SK-N-SH (cell line): ENCODE results near the gene TDP1. TPM values are rescaled to one million over a fixed set of nuclear protein-coding genes. Genes with fewer than 3 reads are reported as not detected.

Experiments
- CTCF ChIA-PET: fragments of 300-600, 350-600 bp; formaldehyde crosslinking; extraction: SDS; loops from one replicate; lab custom pipeline; 2021; lab: Yijun Ruan, JAX
- POLR2A ChIA-PET: fragments of 350-600 bp; sonication (Branson Sonifier 250); formaldehyde crosslinking; extraction: SDS; loops from one replicate; lab custom pipeline; 2020; ENCODE audit warnings: antibody characterized with exemption, inconsistent platforms; lab: Yijun Ruan, JAX
- DNase-seq: peaks from one replicate; pipeline ENCODE4 v3.0.0; 2012
- H2AFZ ChIP-seq: fragments of 200-600 bp; sonication (generic); 2 replicates; pipeline ENCODE4 v1.8.1; 2016; ENCODE audit warnings: antibody characterized with exemption, mild to moderate bottlenecking, low read depth
- H3F3A ChIP-seq: fragments of 200-600 bp; sonication (generic); replicated peaks from 2 replicates; pipeline ENCODE3; 2016; ENCODE audit warnings: antibody characterized with exemption, mild to moderate bottlenecking; ENCODE audit not compliant: insufficient read depth
- H3K27ac ChIP-seq, 2 experiments: fragments of 200-500 bp in 1 of 2; fragments of 200-600 bp in 1 of 2; sonication (Bioruptor generic) in 1 of 2; sonication (generic), shearing (Covaris generic) in 1 of 2; 2 replicates each; pipeline versions ENCODE4 v1.5.1 to v1.6.1; 2014 to 2016; ENCODE audit warnings: low read depth in 2 of 2, inconsistent platforms in 1 of 2, low read length in 1 of 2, mild to moderate bottlenecking in 1 of 2, mixed read lengths in 1 of 2
- H3K27me3 ChIP-seq: fragments of 200-600 bp; sonication (generic), shearing (Covaris generic); 2 replicates; pipeline ENCODE4 v1.6.1; 2016; ENCODE audit warnings: mixed run types; ENCODE audit not compliant: insufficient read depth
- H3K36me3 ChIP-seq, 2 experiments: fragments of 200-500 bp in 1 of 2; fragments of 200-600 bp in 1 of 2; sonication (Bioruptor generic) in 1 of 2; sonication (generic) in 1 of 2; replicated peaks in 1 of 2; 2 replicates each; pipeline versions ENCODE3 to v1.5.1; 2014 to 2016; ENCODE audit warnings: low read length in 1 of 2, mild to moderate bottlenecking in 1 of 2; ENCODE audit not compliant: insufficient read depth in 2 of 2, control insufficient read depth in 1 of 2
- H3K4me1 ChIP-seq, 2 experiments: fragments of 200-500 bp in 1 of 2; fragments of 200-600 bp in 1 of 2; sonication (Bioruptor generic) in 1 of 2; sonication (generic), shearing (Covaris generic) in 1 of 2; 2 replicates each; pipeline versions ENCODE4 v1.5.1 to v1.6.1; 2014 to 2016; ENCODE audit warnings: low read depth in 1 of 2, low read length in 1 of 2, mixed run types in 1 of 2; ENCODE audit not compliant: insufficient read depth in 2 of 2, control insufficient read depth in 1 of 2
- H3K4me2 ChIP-seq: fragments of 200-600 bp; sonication (generic), shearing (Covaris generic); 2 replicates; pipeline ENCODE4 v1.6.1; 2017; ENCODE audit warnings: mixed run types
- H3K4me3 ChIP-seq, 2 experiments: fragments of 200-500 bp in 1 of 2; fragments of 200-600 bp in 1 of 2; sonication (Bioruptor generic) in 1 of 2; sonication (generic), shearing (Covaris generic) in 1 of 2; 2 replicates each; pipeline versions ENCODE4 v1.5.1 to v1.8.1; 2014 to 2016; ENCODE audit warnings: low read depth in 2 of 2, inconsistent platforms in 1 of 2, low read length in 1 of 2, mild to moderate bottlenecking in 1 of 2, mixed read lengths in 1 of 2, moderate library complexity in 1 of 2
- H3K79me2 ChIP-seq: fragments of 200-600 bp; sonication (generic); 2 replicates; pipeline ENCODE4 v1.8.1; 2017; ENCODE audit warnings: mild to moderate bottlenecking; ENCODE audit not compliant: insufficient read depth
- H3K9ac ChIP-seq: fragments of 200-600 bp; sonication (generic); 2 replicates; pipeline ENCODE4 v1.6.1; 2017; ENCODE audit warnings: mixed run types
- H3K9me2 ChIP-seq: fragments of 200-600 bp; sonication (generic); 2 replicates; pipeline ENCODE4 v1.6.1; 2017; ENCODE audit warnings: mixed run types
- H3K9me3 ChIP-seq: fragments of 200-600 bp; sonication (generic); 2 replicates; pipeline ENCODE4 v1.6.1; 2017; ENCODE audit warnings: mixed run types, mild to moderate bottlenecking, moderate library complexity
- H4K20me1 ChIP-seq: fragments of 200-600 bp; sonication (generic); 2 replicates; pipeline ENCODE4 v1.6.1; 2017; ENCODE audit warnings: mild to moderate bottlenecking, mixed run types; ENCODE audit not compliant: insufficient read depth
- FOXM1 ChIP-seq: IDR thresholded peaks from 2 replicates; pipeline ENCODE4 v1.4.0; 2012; ENCODE audit warnings: low read depth, mild to moderate bottlenecking
- IRF3 ChIP-seq: fragments of 150-350 bp; IDR thresholded peaks from 2 replicates; pipeline ENCODE4 v1.6.1; 2016; ENCODE audit warnings: mild to moderate bottlenecking, low read depth, low read length
- MEF2A ChIP-seq: IDR thresholded peaks from 2 replicates; pipeline ENCODE4 v1.4.0; 2012; ENCODE audit warnings: low read depth, borderline replicate concordance
- USF1 ChIP-seq: IDR thresholded peaks from 2 replicates; pipeline ENCODE4 v1.4.0; 2012; ENCODE audit warnings: low read depth, borderline replicate concordance
- WGBS: methylation state at CpG from one replicate; pipeline ENCODE4 v1.1.6; 2017; ENCODE audit warnings: low lambda C conversion rate; 5-methylcytosine and 5-hydroxymethylcytosine counted together
- polyA plus RNA-seq, 3 experiments: library from polyadenylated mRNA; depleted of rRNA; stranded (reverse); fragments of >200 nt; gene quantifications; 2 replicates each; pipeline ENCODE4 v1.2.3, GENCODE V29; 2012
- TF ChIP-seq, protein P1 (sequence below): IDR thresholded peaks from 2 replicates; pipeline ENCODE4 v1.6.1; 2012; ENCODE audit warnings: mild to moderate bottlenecking, low read depth, low read length, moderate library complexity

Gene TDP1
- polyA plus RNA-seq, 1 of the 3 experiments (the other 2 are of a cell fraction): 14.5 TPM

- H3K4me2 ChIP-seq: no peak overlapping the region
- no peaks in the 10 kb centered on the region for H4K20me1 ChIP-seq
- H2AFZ ChIP-seq: no peak overlapping the region
- no peak for TF ChIP-seq USF1
- no peaks in the 10 kb centered on the region for H3F3A ChIP-seq
- no peak overlapping the region for H3K4me3 ChIP-seq
- no peak overlapping the region for H3K27ac ChIP-seq
- H3K9me3 ChIP-seq: no peaks in the 10 kb centered on the region
- no peak overlapping the region for H3K9ac ChIP-seq
- ChIA-PET POLR2A (no interaction called here), CTCF (interaction anchor here (1.6 kb wide), 1 partner anchor 33 kb away, joined by 10 read pairs; no protein-coding TSS in a partner anchor)
- DNase-seq: no peak
- peaks cover 0 to 2% of the 10 kb centered on the region in 2 experiments; a peak in 1 of 4 replicates for H3K4me1 ChIP-seq
- no peaks in the 10 kb centered on the region for H3K9me2 ChIP-seq
- no peaks in the 10 kb centered on the region for H3K27me3 ChIP-seq
- no peaks in the 10 kb centered on the region for H3K79me2 ChIP-seq
- peaks cover 25 to 28% of the 10 kb centered on the region in 2 experiments for H3K36me3 ChIP-seq
Observed at GRCh38 chr14:90005441-90005840, 49.7 kb downstream of the TDP1 start.

DNA sequence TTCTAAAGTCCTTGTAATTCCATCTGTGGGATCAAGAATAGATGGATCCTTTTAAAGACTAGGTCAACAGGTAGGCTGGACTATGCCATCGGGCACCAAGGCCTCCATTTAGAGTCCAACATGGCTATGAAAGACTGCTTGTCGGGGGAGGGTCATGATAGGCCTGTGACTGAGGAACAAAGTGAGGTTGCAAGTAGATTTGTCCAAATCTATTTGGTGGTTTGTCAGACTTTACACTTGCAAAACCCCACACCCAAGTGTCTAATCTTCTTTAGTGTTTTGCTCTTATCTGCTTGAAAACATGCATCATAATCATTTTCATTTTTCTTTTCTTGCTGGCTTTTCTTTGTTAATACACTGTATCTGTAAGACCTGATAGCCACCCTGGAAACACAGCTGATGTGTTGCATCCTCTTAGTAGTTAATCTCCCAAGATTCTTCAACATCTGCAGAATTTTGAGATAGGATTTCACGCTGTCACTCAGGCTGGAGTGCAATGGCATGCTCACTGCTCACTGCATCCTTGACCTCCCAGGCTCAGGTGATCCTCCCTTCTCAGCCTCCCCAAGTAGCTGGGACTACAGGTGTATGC is 50.3 kb downstream of the TDP1 start:
- H3K27ac ChIP-seq: no peak overlapping the region
- H3K9me2 ChIP-seq: no peaks in the 10 kb centered on the region
- DNase-seq: no peak
- no peak overlapping the region for H3K4me3 ChIP-seq
- no peak overlapping the region for H3K4me2 ChIP-seq
- peaks cover 0 to 2% of the 10 kb centered on the region in 2 experiments; a peak in 1 of 4 replicates for H3K4me1 ChIP-seq
- no peaks in the 10 kb centered on the region for H4K20me1 ChIP-seq
- POLR2A ChIA-PET: no interaction called here
- H2AFZ ChIP-seq: no peak overlapping the region
- no peaks in the 10 kb centered on the region for H3K79me2 ChIP-seq
- TF ChIP-seq, protein P1, sequence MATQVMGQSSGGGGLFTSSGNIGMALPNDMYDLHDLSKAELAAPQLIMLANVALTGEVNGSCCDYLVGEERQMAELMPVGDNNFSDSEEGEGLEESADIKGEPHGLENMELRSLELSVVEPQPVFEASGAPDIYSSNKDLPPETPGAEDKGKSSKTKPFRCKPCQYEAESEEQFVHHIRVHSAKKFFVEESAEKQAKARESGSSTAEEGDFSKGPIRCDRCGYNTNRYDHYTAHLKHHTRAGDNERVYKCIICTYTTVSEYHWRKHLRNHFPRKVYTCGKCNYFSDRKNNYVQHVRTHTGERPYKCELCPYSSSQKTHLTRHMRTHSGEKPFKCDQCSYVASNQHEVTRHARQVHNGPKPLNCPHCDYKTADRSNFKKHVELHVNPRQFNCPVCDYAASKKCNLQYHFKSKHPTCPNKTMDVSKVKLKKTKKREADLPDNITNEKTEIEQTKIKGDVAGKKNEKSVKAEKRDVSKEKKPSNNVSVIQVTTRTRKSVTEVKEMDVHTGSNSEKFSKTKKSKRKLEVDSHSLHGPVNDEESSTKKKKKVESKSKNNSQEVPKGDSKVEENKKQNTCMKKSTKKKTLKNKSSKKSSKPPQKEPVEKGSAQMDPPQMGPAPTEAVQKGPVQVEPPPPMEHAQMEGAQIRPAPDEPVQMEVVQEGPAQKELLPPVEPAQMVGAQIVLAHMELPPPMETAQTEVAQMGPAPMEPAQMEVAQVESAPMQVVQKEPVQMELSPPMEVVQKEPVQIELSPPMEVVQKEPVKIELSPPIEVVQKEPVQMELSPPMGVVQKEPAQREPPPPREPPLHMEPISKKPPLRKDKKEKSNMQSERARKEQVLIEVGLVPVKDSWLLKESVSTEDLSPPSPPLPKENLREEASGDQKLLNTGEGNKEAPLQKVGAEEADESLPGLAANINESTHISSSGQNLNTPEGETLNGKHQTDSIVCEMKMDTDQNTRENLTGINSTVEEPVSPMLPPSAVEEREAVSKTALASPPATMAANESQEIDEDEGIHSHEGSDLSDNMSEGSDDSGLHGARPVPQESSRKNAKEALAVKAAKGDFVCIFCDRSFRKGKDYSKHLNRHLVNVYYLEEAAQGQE: no peak
- no peak for TF ChIP-seq MEF2A
- TF ChIP-seq FOXM1: no peak
- TF ChIP-seq IRF3: no peak
- peaks cover 22 to 25% of the 10 kb centered on the region in 2 experiments for H3K36me3 ChIP-seq
- H3K27me3 ChIP-seq: no peaks in the 10 kb centered on the region
- CTCF ChIA-PET: interaction anchor here (1.0 to 1.1 kb wide), 3 partner anchors 13 to 104 kb away, joined by 3 to 4 read pairs (median 3); no protein-coding TSS in a partner anchor
- WGBS: 83% methylated on average over 3 of the region's 3 CpGs
- H3F3A ChIP-seq: no peaks in the 10 kb centered on the region
- H3K9me3 ChIP-seq: no peaks in the 10 kb centered on the region
- H3K9ac ChIP-seq: no peak overlapping the region
